Smooth muscle cell (in vitro differentiated cells): ENCODE data around the gene ELP1. TPM values are rescaled to one million over a fixed set of nuclear protein-coding genes. Genes with fewer than 3 reads are reported as not detected.

Source experiments
- DNase-seq: peaks from one replicate; lab custom pipeline; 2025; ENCODE audit not compliant: unreplicated experiment; lab: John Stamatoyannopoulos, UW
- H2AFZ ChIP-seq: fragments of 200-600 bp; sonication (generic); 2 replicates; pipeline ENCODE4 v1.6.0; 2016; ENCODE audit warnings: antibody characterized with exemption, low read depth, mild to moderate bottlenecking
- H3F3A ChIP-seq: fragments of 200-600 bp; sonication (generic); 2 replicates; pipeline ENCODE4 v1.6.0; 2017; ENCODE audit warnings: antibody characterized with exemption, low read depth
- H3K27ac ChIP-seq: fragments of 200-600 bp; sonication (generic); 2 replicates; pipeline ENCODE4 v1.5.1; 2016; ENCODE audit warnings: low read depth, mild to moderate bottlenecking
- H3K27me3 ChIP-seq: fragments of 200-600 bp; sonication (generic); 2 replicates; pipeline ENCODE4 v1.6.1; 2016; ENCODE audit warnings: low read depth, mild to moderate bottlenecking
- H3K36me3 ChIP-seq: fragments of 200-600 bp; sonication (generic); 2 replicates; pipeline ENCODE4 v1.5.1; 2016; ENCODE audit warnings: low read depth
- H3K4me1 ChIP-seq: fragments of 200-600 bp; sonication (generic); 2 replicates; pipeline ENCODE4 v1.5.1; 2016; ENCODE audit warnings: low read depth
- H3K4me2 ChIP-seq: fragments of 200-600 bp; sonication (generic); 2 replicates; pipeline ENCODE4 v1.6.0; 2016; ENCODE audit warnings: mild to moderate bottlenecking
- H3K4me3 ChIP-seq: fragments of 200-600 bp; sonication (generic); 2 replicates; pipeline ENCODE4 v1.5.1; 2016; ENCODE audit warnings: mild to moderate bottlenecking
- H3K79me2 ChIP-seq: fragments of 200-600 bp; sonication (generic); 2 replicates; pipeline ENCODE4 v1.6.0; 2016; ENCODE audit warnings: low read depth, mild to moderate bottlenecking
- H3K9ac ChIP-seq: fragments of 200-600 bp; sonication (generic); 2 replicates; pipeline ENCODE4 v1.6.0; 2016; ENCODE audit warnings: low read depth
- H3K9me3 ChIP-seq: fragments of 200-600 bp; sonication (generic); replicated peaks from 2 replicates; pipeline ENCODE4 v1.5.1; 2016; ENCODE audit warnings: low read depth
- H4K20me1 ChIP-seq: fragments of 200-600 bp; sonication (generic); 2 replicates; pipeline ENCODE4 v1.6.0; 2016; ENCODE audit warnings: low read depth
- CTCF ChIP-seq: fragments of 200-600 bp; sonication (generic); IDR thresholded peaks from 2 replicates; pipeline ENCODE4 v1.5.1; 2017; ENCODE audit warnings: borderline replicate concordance, mild to moderate bottlenecking, antibody characterized with exemption; ENCODE audit not compliant: insufficient read depth, poor library complexity, severe bottlenecking
- WGBS: methylation state at CpG from one replicate; pipeline ENCODE4 v1.1.7; 2016; ENCODE audit warnings: low lambda C conversion rate; 5-methylcytosine and 5-hydroxymethylcytosine counted together
- polyA plus RNA-seq: library from polyadenylated mRNA; unstranded; fragments of >200 nt; fragmentation: Nextera tagmentation; extraction: Ambion mirVana; gene quantifications from 2 replicates; pipeline ENCODE4 v1.2.1, GENCODE V29; 2016
- total RNA-seq: library from RNA; depleted of rRNA; stranded (reverse); fragments of >200 nt; gene quantifications from 2 replicates; pipeline ENCODE4 v1.2.3, GENCODE V29; 2014

The ELP1 gene
- total and polyA plus RNA-seq, 2 experiments from 2014 or later: 16.2 to 72.1 TPM

GRCh38 chr9:108963459-108964143 lies 29.7 kb upstream of the ELP1 start:
- no peak overlapping the region for H2AFZ ChIP-seq

GRCh38 chr9:108961151-108961550 lies 27.2 kb upstream of the ELP1 start:
- WGBS: 95% methylated on average over 2 of the region's 2 CpGs
- Histone ChIP-seq H3K36me3 (no peaks in the 10 kb centered on the region), H4K20me1 (no peaks in the 10 kb centered on the region), H3K9me3 (no peaks in the 10 kb centered on the region), H2AFZ (no peak overlapping the region), H3K9ac (no peak overlapping the region), H3K27ac (no peak overlapping the region), H3K79me2 (no peaks in the 10 kb centered on the region), H3K27me3 (no peaks in the 10 kb centered on the region), H3K4me3 (no peak overlapping the region), H3K4me2 (no peak overlapping the region), H3K4me1 (no peaks in the 10 kb centered on the region), H3F3A (no peaks in the 10 kb centered on the region)
- TF ChIP-seq CTCF: no peak
- DNase-seq: no peak

More at GRCh38 chr9:108963459-108964143, 29.7 kb upstream of the ELP1 start:
- DNase-seq: no peak
- Histone ChIP-seq H3K9ac (no peak overlapping the region), H3K4me1 (no peaks in the 10 kb centered on the region), H3K4me3 (no peak overlapping the region), H3K4me2 (no peak overlapping the region), H4K20me1 (no peaks in the 10 kb centered on the region), H3K36me3 (no peaks in the 10 kb centered on the region), H3K9me3 (no peaks in the 10 kb centered on the region), H3K79me2 (no peaks in the 10 kb centered on the region), H3K27me3 (no peaks in the 10 kb centered on the region), H3K27ac (no peak overlapping the region), H3F3A (no peaks in the 10 kb centered on the region)
- WGBS: 77% methylated on average over 4 of the region's 4 CpGs
- no peak for TF ChIP-seq CTCF

GRCh38 chr9:108960331-108960730 lies 26.4 kb upstream of the ELP1 start:
- Histone ChIP-seq H3K9ac (no peak overlapping the region), H3K4me1 (no peaks in the 10 kb centered on the region), H3K79me2 (no peaks in the 10 kb centered on the region), H2AFZ (no peak overlapping the region), H4K20me1 (no peaks in the 10 kb centered on the region), H3K9me3 (no peaks in the 10 kb centered on the region), H3K27me3 (no peaks in the 10 kb centered on the region), H3F3A (no peaks in the 10 kb centered on the region), H3K4me3 (no peak overlapping the region), H3K36me3 (no peaks in the 10 kb centered on the region), H3K4me2 (no peak overlapping the region), H3K27ac (no peak overlapping the region)
- DNase-seq: no peak
- 78% methylated on average over 6 of the region's 6 CpGs for WGBS
- no peak for TF ChIP-seq CTCF

- no peaks in the 10 kb centered on the region for H3K4me1 ChIP-seq
- H3K27ac ChIP-seq: no peak overlapping the region
- no peak overlapping the region for H3K9ac ChIP-seq
- H3K4me3 ChIP-seq: no peak overlapping the region
- TF ChIP-seq CTCF: no peak
- no peaks in the 10 kb centered on the region for H3K9me3 ChIP-seq
- H3K79me2 ChIP-seq: no peaks in the 10 kb centered on the region
- DNase-seq: no peak
- H3K4me2 ChIP-seq: no peak overlapping the region
- no peaks in the 10 kb centered on the region for H3K36me3 ChIP-seq
- no peak overlapping the region for H2AFZ ChIP-seq
- no peaks in the 10 kb centered on the region for H3K27me3 ChIP-seq
- H4K20me1 ChIP-seq: no peaks in the 10 kb centered on the region
- no peaks in the 10 kb centered on the region for H3F3A ChIP-seq
Measured at GRCh38 chr9:108956631-108957026, 22.7 kb upstream of the ELP1 start.
